PFSK-1 (cell line): ENCODE measurements around the gene SLC6A6.

Source experiments
- POLR2AphosphoS5 ChIP-seq: IDR thresholded peaks from 2 replicates; pipeline ENCODE4 v1.6.1; 2012; ENCODE audit warnings: low read depth, mild to moderate bottlenecking, control low read depth, low read length, moderate library complexity
- REST ChIP-seq, 2 experiments: IDR thresholded peaks; 2 replicates each; pipeline versions ENCODE4 v1.6.1 to v1.8.0; 2011 to 2012; ENCODE audit warnings: low read depth in 2 of 2, low read length in 2 of 2, control low read depth in 1 of 2, inconsistent platforms in 1 of 2, mild to moderate bottlenecking in 1 of 2, moderate library complexity in 1 of 2; ENCODE audit not compliant: insufficient read depth in 1 of 2
- SIN3A ChIP-seq: IDR thresholded peaks from 2 replicates; pipeline ENCODE4 v1.6.1; 2012; ENCODE audit warnings: mild to moderate bottlenecking, low read length, moderate library complexity, borderline replicate concordance; ENCODE audit not compliant: insufficient read depth

GRCh38 chr3:14401692-14402303 is 608 bp upstream of the SLC6A6 start:
- TF ChIP-seq REST (IDR thresholded peaks at IDR 0.05; ENCODE audit: insufficient read depth in 1 of 2, low read depth in 2 of 2, low read length in 2 of 2) (no peak), SIN3A (no peak), POLR2AphosphoS5 (no peak)
